ENCODE data around the gene CATSPERD. TPM values are rescaled to one million over a fixed set of nuclear protein-coding genes. Genes with fewer than 3 reads are reported as not detected.

Gene CATSPERD
- total RNA-seq, 4 donors from 2014 or later: not detected

DNA sequence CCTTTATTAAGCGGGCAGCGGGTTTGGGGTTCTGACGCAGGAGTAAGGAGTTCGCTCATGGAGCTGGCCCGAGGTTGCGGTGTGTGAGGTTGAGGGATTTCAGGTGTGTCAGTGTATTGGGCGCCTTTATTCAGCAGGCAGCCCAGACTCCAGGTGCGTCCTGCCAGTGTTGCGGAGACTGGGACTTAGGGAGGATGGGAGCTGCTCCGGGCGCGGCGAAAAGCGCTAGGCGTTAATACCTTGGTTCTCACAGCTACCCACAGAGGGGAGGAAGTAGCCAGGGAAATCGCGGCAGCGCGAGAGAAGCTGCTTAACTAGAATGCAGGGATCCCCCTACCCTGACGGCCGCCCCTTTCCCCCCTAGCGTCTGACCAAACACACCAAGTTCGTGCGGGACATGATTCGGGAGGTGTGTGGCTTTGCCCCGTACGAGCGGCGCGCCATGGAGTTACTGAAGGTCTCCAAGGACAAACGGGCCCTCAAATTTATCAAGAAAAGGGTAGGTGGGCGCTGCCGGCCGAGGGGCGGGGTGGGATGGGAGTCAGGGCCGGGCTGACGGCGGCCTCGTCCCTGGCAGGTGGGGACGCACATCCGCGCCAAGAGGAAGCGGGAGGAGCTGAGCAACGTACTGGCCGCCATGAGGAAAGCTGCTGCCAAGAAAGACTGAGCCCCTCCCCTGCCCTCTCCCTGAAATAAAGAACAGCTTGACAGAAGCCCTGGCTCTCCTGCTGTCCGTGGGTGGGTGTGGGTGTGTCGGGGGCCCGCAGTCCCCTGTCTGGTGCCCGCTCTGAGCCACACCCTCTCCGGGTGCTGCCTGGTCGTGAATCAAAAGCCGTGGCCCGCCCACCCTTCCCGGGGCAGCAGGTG lies 29.2 kb upstream of the CATSPERD start:
- Histone ChIP-seq H3K9me3 (no peaks in the 10 kb centered on the region), H3K4me3 (peak overlapping the region; percentile 61 to 95 (median 78)), H3K27me3 (no peaks in the 10 kb centered on the region), H3K4me1 (peaks cover 0 to 53% (median 18%) of the 10 kb centered on the region in 4 donors), H3K36me3 (peaks cover 3 to 49% (median 24%) of the 10 kb centered on the region in 3 donors), H3K27ac (peak overlapping the region; percentile 76 to 92 (median 84))
- DNase-seq (ENCODE audit: low spot score in 2 of 2): peak in 1 of 2 donors; percentile 33
- TF ChIP-seq, protein P1, sequence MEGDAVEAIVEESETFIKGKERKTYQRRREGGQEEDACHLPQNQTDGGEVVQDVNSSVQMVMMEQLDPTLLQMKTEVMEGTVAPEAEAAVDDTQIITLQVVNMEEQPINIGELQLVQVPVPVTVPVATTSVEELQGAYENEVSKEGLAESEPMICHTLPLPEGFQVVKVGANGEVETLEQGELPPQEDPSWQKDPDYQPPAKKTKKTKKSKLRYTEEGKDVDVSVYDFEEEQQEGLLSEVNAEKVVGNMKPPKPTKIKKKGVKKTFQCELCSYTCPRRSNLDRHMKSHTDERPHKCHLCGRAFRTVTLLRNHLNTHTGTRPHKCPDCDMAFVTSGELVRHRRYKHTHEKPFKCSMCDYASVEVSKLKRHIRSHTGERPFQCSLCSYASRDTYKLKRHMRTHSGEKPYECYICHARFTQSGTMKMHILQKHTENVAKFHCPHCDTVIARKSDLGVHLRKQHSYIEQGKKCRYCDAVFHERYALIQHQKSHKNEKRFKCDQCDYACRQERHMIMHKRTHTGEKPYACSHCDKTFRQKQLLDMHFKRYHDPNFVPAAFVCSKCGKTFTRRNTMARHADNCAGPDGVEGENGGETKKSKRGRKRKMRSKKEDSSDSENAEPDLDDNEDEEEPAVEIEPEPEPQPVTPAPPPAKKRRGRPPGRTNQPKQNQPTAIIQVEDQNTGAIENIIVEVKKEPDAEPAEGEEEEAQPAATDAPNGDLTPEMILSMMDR (IDR thresholded peaks at IDR 0.05): no peak
- TF ChIP-seq EP300 (IDR thresholded peaks at IDR 0.05): peak in 1 of 2 donors; percentile 26
- no peak for TF ChIP-seq POLR2A (IDR thresholded peaks at IDR 0.05)
- WGBS, 2 donors: 6 to 8% methylated on average over 31 to 33 of the region's 54 CpGs

DNA sequence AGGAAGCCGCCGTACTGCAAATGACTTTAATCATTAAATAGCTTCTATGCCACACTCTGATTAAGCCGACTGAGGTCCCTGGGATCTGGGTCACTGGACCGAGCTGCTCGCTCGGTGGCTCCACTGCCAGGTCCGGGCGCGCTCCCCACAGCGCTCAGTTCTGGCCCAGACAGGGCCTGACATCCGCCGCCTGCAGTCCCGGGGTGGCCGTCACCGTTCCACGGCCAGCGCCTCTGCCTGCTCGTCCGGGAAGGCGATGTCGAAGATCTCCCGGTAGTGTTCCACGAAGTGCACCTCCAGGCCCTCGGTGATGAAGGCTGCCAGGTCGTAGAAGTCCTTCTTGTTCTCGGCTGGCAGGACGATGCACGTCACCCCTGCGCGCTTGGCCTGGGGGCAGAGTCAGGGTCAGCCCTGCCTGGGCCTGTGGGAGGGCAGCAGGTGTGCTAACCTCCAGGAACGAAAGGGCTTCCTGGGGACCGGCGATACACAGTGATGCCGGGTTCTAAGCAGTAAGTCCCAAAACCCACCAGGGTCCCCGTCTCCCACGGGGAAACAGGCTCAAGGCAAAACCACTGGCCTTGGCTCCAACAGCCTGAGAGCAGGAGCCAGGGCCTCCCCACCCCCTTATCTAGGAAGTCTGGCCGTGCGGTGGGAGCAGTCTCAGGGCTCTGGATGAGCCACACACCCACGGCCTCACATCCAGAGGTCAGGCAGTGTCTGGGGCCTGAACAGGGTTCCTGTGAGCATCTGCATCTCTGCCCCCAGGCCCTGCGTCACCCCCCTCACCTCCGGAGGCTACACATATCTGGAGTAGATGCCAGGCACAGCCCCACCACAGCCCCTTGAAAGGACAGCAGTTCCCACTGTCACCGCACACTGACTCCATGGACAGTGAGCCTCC lies 28.4 kb upstream of the CATSPERD start:
- no peak for DNase-seq (ENCODE audit: low spot score in 2 of 2)
- peaks cover 3 to 57% (median 29%) of the 10 kb centered on the region in 3 donors for H3K36me3 ChIP-seq
- no peaks in the 10 kb centered on the region for H3K27me3 ChIP-seq
- peak overlapping the region; percentile 61 to 95 (median 78) for H3K4me3 ChIP-seq
- TF ChIP-seq, protein P1 (IDR thresholded peaks at IDR 0.05): no peak
- TF ChIP-seq EP300 (IDR thresholded peaks at IDR 0.05) (no peak), POLR2A (IDR thresholded peaks at IDR 0.05) (no peak)
- peak overlapping the region in 3 of 4 donors; percentile 79 to 92 (median 90) for H3K27ac ChIP-seq
- WGBS, 2 donors: 69 to 80% methylated on average over 28 to 42 of the region's 42 CpGs
- no peaks in the 10 kb centered on the region for H3K9me3 ChIP-seq
- H3K4me1 ChIP-seq: peaks cover 0 to 48% (median 18%) of the 10 kb centered on the region in 4 donors

DNA sequence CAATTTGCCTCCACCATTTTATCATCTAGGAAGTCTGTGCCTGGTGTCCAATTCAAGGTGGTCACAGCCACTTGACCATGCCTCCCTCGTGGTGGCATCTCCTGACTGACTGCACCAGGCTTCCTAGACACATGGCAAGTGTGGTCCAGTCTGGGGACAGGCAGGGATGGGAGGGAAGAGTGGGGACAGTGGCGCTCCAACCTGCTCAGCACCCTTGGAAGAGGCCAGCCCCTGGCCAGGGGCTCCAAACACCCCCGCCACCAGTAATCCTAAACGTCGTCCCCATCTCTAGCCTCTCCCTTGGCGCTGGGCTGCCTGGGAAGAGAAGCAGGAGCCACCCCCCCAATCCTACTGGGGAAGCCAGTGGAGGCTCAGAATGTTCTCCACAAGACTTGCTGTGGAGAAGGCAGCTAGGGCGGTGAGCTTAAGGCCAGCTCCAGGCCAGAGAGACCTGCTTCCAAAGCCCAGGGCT lies 27.7 kb upstream of the CATSPERD start:
- no peak overlapping the region for H3K27ac ChIP-seq
- no peak for DNase-seq (ENCODE audit: low spot score in 2 of 2)
- 78 to 87% methylated on average over 3 to 7 of the region's 7 CpGs for WGBS, 2 donors
- TF ChIP-seq, protein P1 (IDR thresholded peaks at IDR 0.05): no peak
- TF ChIP-seq POLR2A (IDR thresholded peaks at IDR 0.05) (no peak), EP300 (IDR thresholded peaks at IDR 0.05) (no peak)
- peaks cover 0 to 42% (median 15%) of the 10 kb centered on the region in 4 donors for H3K4me1 ChIP-seq
- no peaks in the 10 kb centered on the region for H3K9me3 ChIP-seq
- no peaks in the 10 kb centered on the region for H3K27me3 ChIP-seq
- no peak overlapping the region for H3K4me3 ChIP-seq
- peaks cover 3 to 64% (median 29%) of the 10 kb centered on the region in 3 donors for H3K36me3 ChIP-seq

DNA sequence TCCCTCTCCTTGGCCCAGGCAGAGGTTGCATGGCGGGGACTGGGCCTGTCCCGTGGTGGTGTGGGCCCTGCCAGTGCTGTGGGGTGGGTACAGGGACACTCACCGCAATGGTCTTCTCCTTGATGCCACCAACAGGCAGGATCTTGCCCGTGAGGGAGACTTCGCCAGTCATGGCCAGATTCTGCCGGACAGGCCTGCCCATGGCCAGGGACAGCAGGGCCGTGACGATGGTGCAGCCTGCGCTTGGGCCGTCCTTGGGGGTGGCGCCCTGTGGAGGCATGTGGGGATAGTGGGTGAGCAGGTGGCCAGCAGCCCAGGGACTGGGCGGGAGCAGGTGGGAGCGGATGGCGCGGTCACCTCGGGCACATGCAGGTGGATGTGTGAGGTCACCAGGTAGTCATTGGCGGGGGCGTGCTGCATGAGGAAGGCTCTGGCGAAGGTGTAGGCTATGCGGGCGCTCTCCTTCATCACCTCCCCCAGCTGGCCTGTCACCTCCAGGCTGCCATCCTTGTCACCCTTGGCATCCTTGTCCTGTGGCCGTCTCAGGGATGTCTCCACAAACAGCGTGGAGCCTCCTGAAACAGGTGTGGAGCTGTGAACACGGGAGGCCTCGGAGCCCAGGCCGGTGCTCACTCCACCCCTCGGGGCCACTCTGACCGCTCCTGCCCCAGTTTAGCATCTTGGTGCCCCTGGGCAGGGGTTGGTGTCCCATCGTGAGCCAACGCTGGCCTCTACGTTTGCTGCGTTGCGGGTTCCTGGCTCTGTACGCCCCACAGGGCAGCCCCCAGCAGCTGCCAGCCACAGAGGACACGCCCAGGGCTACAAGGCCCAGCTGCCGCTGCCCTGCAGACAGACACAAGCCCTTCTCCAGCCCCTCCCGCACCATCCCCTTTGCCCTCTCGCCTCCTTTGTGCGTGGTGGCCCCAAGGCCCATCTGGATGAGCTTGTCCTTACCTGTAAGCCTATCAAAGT lies 27.0 kb upstream of the CATSPERD start:
- Histone ChIP-seq H3K9me3 (no peaks in the 10 kb centered on the region), H3K27ac (no peak overlapping the region), H3K4me1 (peaks cover 0 to 40% (median 15%) of the 10 kb centered on the region in 4 donors), H3K4me3 (no peak overlapping the region), H3K36me3 (peaks cover 3 to 72% (median 30%) of the 10 kb centered on the region in 3 donors), H3K27me3 (no peaks in the 10 kb centered on the region)
- WGBS, 2 donors: 84 to 87% methylated on average over 24 to 32 of the region's 39 CpGs
- TF ChIP-seq, protein P1 (IDR thresholded peaks at IDR 0.05): no peak
- no peak for TF ChIP-seq POLR2A (IDR thresholded peaks at IDR 0.05)
- TF ChIP-seq EP300 (IDR thresholded peaks at IDR 0.05): no peak
- DNase-seq (ENCODE audit: low spot score in 2 of 2): no peak
